Right atrium auricular region (tissue), 2 donors: ENCODE results near the gene SLC2A13. TPM values are rescaled to one million over a fixed set of nuclear protein-coding genes. Genes with fewer than 3 reads are reported as not detected.
"Not testable (repeated sequence)": the region's sequence is repeated elsewhere in the genome, so short reads cannot be mapped to it uniquely, and the experiment has no call there.

ENCODE experiments used
- DNase-seq: peaks from one replicate; pipeline ENCODE4 v3.0.0-alpha.2; 2019; ENCODE audit warnings: low spot score
- H3K27ac ChIP-seq, 2 donors: fragments of 200-600 bp; sonication (generic); 1 replicate in 1 of 2; 2 replicates in 1 of 2; pipeline ENCODE4 v1.5.1; 2016 to 2019
- H3K27me3 ChIP-seq, 2 donors: fragments of 200-600 bp; sonication (generic); one replicate each; pipeline versions ENCODE4 v1.5.1 to v1.6.0; 2017 to 2019
- H3K36me3 ChIP-seq: fragments of 200-600 bp; sonication (generic); one replicate; pipeline ENCODE4 v1.5.1; 2016
- H3K4me1 ChIP-seq, 2 donors: fragments of 200-600 bp; sonication (generic); one replicate each; pipeline versions ENCODE4 v1.5.1 to v1.6.0; 2017 to 2019
- H3K4me3 ChIP-seq, 2 donors: fragments of 200-600 bp; sonication (generic); 1 replicate in 1 of 2; 2 replicates in 1 of 2; pipeline ENCODE4 v1.5.1; 2017 to 2019; ENCODE audit warnings: mild to moderate bottlenecking in 1 of 2, moderate library complexity in 1 of 2
- H3K9me3 ChIP-seq, 2 donors: fragments of 200-600 bp; sonication (generic); one replicate each; pipeline ENCODE4 v1.5.1; 2019
- total RNA-seq, 2 donors: library from RNA; depleted of rRNA; stranded (reverse); fragments of >200 nt; gene quantifications; one replicate each; pipeline ENCODE4 v1.1.0, GENCODE V29; 2016
- TF ChIP-seq, protein P1 (sequence below), 2 donors: fragments of 200-600 bp; sonication (generic); IDR thresholded peaks; one replicate each; pipeline ENCODE4 v1.5.1; 2019; ENCODE audit warnings: antibody characterized with exemption in 2 of 2

SLC2A13 gene
- total RNA-seq, 2 donors from 2014 or later: 8.8 to 14.6 TPM

DNA sequence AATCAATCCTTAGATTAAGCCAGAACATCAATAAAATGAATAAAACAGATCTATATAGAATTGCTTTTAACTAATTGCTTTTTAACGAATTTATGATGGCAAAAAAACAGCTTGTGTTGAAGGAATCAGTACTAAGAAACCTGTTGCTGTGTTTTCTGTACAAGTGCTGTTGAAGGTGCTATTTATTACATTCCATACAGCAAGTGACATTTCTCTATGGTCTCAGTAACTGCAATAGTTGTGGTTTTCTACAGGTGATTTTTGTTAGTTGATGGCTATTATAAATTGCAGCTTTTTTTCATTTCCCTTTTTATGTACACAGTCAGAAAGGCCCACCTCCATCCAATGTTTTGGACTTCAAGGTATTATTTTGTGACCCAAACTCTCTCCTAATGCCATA lies 56.6 kb downstream of the SLC2A13 start:
- no peaks in the 10 kb centered on the region for H3K27me3 ChIP-seq
- H3K4me3 ChIP-seq: no peak overlapping the region
- no peak for DNase-seq
- H3K9me3 ChIP-seq: no peaks in the 10 kb centered on the region
- TF ChIP-seq, protein P1, sequence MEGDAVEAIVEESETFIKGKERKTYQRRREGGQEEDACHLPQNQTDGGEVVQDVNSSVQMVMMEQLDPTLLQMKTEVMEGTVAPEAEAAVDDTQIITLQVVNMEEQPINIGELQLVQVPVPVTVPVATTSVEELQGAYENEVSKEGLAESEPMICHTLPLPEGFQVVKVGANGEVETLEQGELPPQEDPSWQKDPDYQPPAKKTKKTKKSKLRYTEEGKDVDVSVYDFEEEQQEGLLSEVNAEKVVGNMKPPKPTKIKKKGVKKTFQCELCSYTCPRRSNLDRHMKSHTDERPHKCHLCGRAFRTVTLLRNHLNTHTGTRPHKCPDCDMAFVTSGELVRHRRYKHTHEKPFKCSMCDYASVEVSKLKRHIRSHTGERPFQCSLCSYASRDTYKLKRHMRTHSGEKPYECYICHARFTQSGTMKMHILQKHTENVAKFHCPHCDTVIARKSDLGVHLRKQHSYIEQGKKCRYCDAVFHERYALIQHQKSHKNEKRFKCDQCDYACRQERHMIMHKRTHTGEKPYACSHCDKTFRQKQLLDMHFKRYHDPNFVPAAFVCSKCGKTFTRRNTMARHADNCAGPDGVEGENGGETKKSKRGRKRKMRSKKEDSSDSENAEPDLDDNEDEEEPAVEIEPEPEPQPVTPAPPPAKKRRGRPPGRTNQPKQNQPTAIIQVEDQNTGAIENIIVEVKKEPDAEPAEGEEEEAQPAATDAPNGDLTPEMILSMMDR (IDR thresholded peaks at IDR 0.05): no peak
- H3K27ac ChIP-seq: no peak overlapping the region
- H3K4me1 ChIP-seq: no peaks in the 10 kb centered on the region
- no peaks in the 10 kb centered on the region for H3K36me3 ChIP-seq

DNA sequence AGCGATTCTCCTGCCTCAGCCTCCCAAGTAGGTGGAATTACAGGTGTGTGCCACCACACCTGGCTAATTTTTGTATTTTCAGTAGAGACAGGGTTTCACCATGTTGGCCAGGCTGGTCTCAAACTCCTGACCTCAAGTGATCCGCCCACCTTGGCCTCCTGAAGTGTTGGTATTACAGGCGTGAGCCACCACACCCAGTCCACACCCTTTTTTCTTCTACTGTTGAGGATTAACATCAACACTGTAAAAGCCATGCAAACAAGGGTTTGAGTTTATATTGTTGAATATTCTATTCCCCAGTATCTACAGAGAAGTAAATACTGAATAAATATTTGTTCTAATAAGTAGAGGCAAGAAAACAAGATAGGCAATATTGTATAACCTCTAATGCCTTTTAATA lies 58.9 kb downstream of the SLC2A13 start:
- not testable (repeated sequence) for H3K36me3 ChIP-seq, H3K9me3 ChIP-seq, H3K27ac ChIP-seq, H3K4me1 ChIP-seq, H3K27me3 ChIP-seq, DNase-seq, H3K4me3 ChIP-seq

DNA sequence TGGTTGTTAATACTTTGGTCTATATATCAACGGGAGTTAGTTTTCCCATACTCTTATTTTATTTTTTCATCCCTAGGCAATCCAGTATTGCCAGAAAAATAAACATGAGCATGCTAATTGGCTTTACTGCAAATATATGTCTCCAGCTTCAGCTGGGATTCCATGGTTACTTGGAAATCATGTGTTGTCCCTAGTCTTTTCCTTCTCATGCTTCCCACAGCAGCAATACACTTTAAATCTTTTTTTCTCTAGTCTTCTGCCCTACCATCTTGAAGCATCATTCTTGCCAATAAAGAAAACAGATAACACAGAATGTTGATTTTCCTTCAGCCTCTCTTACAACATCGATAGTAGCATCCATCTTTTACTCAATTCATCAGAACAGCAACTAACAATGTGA lies 60.2 kb downstream of the SLC2A13 start:
- no peaks in the 10 kb centered on the region for H3K36me3 ChIP-seq
- TF ChIP-seq, protein P1 (IDR thresholded peaks at IDR 0.05): no peak
- no peaks in the 10 kb centered on the region for H3K9me3 ChIP-seq
- H3K27me3 ChIP-seq: no peaks in the 10 kb centered on the region
- H3K4me3 ChIP-seq: no peak overlapping the region
- DNase-seq: no peak
- no peaks in the 10 kb centered on the region for H3K4me1 ChIP-seq
- H3K27ac ChIP-seq: no peak overlapping the region

DNA sequence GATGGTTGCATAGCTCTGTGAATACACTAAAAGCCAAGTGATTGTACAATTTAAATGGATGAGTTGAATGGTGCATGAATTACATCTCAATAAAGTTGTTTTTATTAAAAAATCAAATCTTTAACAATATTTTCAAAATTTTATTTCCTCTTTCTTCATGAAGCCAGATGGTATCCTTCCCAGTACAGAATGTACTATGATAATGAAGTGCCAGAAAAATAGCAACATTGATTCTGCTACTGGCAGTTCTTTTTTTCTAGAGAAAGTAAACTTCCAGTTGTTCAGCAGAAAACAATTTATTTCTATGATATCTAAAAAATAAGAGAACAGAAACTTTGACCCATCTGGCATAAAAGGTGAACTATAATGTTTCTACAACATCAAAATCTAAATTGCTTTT lies 61.5 kb downstream of the SLC2A13 start:
- TF ChIP-seq, protein P1 (IDR thresholded peaks at IDR 0.05): no peak
- Histone ChIP-seq H3K36me3 (no peaks in the 10 kb centered on the region), H3K9me3 (no peaks in the 10 kb centered on the region), H3K27me3 (no peaks in the 10 kb centered on the region), H3K4me3 (no peak overlapping the region), H3K4me1 (no peaks in the 10 kb centered on the region), H3K27ac (no peak overlapping the region)
- no peak for DNase-seq

DNA sequence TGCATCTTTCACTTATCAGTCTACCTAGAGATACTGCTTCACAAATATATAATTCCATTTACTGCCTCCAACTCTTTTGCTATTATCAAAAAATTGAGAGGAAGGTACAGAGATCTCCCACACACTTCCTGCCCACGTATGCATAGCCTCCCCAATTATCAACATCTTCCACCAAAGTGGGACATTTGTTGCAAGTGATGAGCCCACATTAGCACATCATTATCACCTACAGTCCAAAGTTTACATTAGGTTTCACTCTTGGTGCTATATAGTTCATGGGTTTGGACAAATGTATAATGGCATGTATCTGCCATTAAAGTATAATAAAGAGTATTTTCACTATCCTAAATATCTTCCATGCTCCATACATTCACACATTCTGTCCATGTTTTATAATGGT lies 66.3 kb downstream of the SLC2A13 start:
- DNase-seq: no peak
- no peak overlapping the region for H3K27ac ChIP-seq

DNA sequence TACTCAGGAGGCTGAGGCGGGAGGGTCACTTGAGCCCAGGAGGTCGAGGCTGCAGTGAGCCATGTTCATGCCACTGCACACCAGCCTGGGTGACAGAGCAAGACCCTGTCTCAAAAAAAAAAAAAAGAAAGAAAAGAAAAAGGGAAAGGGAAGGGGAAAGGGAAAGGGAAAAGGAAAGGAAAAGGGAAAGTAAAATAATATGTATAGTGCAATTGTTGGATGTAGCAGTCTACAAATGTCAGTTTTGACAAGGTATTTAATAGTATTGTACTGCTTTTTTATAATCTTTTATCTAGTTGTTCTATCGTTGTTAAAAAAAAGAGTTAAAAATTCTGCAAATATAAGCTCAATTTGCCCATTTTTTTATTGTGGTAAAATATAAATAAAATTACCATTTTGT lies 67.3 kb downstream of the SLC2A13 start:
- no peak overlapping the region for H3K4me3 ChIP-seq
- no peaks in the 10 kb centered on the region for H3K36me3 ChIP-seq
- no peaks in the 10 kb centered on the region for H3K9me3 ChIP-seq
- H3K4me1 ChIP-seq: no peaks in the 10 kb centered on the region
- TF ChIP-seq, protein P1 (IDR thresholded peaks at IDR 0.05): no peak
- H3K27me3 ChIP-seq: no peaks in the 10 kb centered on the region
- no peak for DNase-seq
- no peak overlapping the region for H3K27ac ChIP-seq

More for the DNA sequence above, 66.3 kb downstream of the SLC2A13 start:
- TF ChIP-seq, protein P1 (IDR thresholded peaks at IDR 0.05): no peak
- no peaks in the 10 kb centered on the region for H3K27me3 ChIP-seq
- no peaks in the 10 kb centered on the region for H3K4me1 ChIP-seq
- H3K4me3 ChIP-seq: no peak overlapping the region
- no peaks in the 10 kb centered on the region for H3K36me3 ChIP-seq
- H3K9me3 ChIP-seq: no peaks in the 10 kb centered on the region
